ENCODE data around the gene PSMC5.
"Not testable (repeated sequence)": the region's sequence is repeated elsewhere in the genome, so short reads cannot be mapped to it uniquely, and the experiment has no call there.

Gene PSMC5

DNA sequence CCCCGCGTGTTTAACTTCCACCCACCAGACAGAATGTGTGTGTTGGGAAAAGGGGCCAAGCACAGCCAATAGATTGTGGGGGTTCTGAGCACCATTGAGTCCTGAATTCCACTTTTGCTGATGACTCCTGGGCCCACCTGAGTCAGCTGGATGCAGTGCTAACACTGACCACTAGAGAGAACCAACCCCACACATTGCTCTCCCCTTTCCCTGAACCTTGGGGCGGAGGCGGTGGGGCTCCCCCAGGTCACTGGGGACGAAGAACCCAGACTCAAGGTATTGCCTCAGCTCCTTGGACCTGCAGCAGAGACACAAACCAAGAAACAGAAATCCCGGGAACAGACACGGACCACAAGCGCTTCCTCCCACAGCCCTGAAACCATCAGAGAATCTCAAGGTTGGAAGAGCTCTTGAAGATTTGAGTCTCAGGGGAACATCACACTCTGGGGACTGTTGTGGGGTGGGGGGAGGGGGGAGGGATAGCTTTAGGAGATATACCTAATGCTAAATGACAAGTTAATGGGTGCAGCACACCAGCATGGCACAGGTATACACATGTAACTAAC is 46.9 kb downstream of the PSMC5 start:
- DNase-seq, result not testable (repeated sequence)

DNA sequence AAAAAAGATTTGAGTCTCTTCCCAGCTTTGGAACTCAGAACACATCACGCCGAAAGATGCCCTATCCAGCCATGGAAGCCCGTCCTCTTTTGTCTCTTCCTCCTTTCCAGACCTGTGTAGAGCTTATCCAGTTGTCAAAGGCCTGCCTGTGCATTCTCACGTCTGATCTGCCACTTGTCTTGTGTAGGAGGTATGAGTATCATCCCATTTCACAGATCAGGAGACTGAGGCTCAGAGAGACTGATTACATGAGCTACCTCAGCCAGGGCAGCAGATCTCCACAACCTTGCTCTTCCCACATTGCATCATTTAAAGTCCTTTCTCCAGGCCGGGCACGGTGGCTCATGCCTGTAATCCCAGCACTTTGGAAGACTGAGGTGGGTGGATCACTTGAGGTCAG is 47.5 kb downstream of the PSMC5 start:
- DNase-seq, result not testable (repeated sequence)

DNA sequence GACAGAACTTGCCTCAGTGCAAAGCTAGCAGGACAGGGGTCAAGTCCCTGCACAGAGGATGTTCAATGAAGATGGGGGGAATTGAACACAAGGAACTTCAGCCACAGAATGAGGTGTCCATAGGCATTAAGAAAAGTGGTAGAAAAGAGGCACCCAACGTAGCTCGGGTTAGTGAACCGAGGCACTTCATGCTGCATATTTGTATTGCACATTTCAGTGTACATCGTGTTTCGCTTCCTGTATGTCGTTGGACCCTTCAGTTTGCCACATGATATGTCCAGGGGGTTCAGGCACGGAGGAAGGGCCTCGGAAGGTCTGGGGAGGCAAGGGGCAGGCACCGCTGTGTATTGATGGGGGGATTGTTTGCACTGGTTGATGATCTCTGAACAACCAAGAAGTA is 51.2 kb downstream of the PSMC5 start:
- not testable (repeated sequence) for DNase-seq

DNA sequence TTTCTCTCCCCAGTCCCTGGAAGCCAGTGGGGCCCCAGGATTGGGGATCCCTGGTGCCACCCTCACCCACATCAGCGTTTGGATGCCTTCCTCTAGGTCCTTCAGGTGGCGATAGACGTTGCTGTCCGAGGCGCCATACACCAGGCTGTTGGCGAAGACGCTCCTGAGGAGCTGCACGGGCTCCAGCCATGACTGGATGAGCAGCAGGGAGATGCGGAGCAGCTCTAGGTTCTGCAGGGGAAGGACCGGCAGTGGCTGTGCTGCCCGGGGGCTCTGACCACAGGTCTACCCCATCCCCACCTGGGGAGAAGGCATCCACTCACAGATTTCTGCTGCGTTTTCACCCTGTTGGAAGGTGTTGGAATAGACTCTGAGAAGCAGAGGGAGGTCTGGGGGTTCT is 53.5 kb downstream of the PSMC5 start:
- DNase-seq, result no peak

DNA sequence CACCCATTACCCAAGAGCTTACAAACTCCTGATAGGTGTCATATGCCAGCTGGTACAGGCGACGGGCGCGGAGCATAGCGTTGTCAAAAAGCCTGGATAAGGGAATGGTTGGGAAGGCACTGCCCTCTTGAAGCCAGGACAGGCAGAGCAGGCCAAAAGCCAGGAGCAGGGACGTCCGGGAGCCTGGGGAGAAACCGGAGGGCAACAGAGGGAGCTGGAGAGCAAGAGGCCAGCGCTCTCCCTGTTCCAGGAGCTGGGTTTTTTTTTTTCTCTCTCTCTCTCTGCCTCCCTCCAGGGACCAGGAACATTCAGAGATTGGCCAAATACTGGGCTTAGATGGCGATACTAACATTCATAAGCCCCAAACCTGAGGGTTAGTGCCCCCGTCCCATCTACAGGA is 54.1 kb downstream of the PSMC5 start:
- DNase-seq, result not testable (repeated sequence)
